ENCODE data around the gene TCERG1.

GRCh38 chr5:146458894-146459293 is 11.8 kb downstream of the TCERG1 start:
- no peak for TF ChIP-seq SP1 (IDR thresholded peaks at IDR 0.05)
- no peak for TF ChIP-seq BHLHE40 (IDR thresholded peaks at IDR 0.05; ENCODE audit: borderline replicate concordance)
- TF ChIP-seq FOXM1 (IDR thresholded peaks at IDR 0.05; ENCODE audit: borderline replicate concordance), result no peak
- no peak for TF ChIP-seq ARNT (IDR thresholded peaks at IDR 0.05)
- no peak for TF ChIP-seq TARDBP (IDR thresholded peaks at IDR 0.05)
- TF ChIP-seq ELF4 (IDR thresholded peaks at IDR 0.05), result no peak
- TF ChIP-seq FOXA1 (IDR thresholded peaks at IDR 0.05), result no peak
- TF ChIP-seq PKNOX1 (IDR thresholded peaks at IDR 0.05), result no peak
